ENCODE results near the gene MEF2D.

- TF ChIP-seq CTCF (IDR thresholded peaks at IDR 0.05) (no peak), POLR2A (IDR thresholded peaks at IDR 0.05) (no peak), POLR2AphosphoS5 (IDR thresholded peaks at IDR 0.05) (no peak), EP300 (IDR thresholded peaks at IDR 0.05) (no peak)
These were observed 45.7 kb upstream of the MEF2D start for GRCh38 chr1:156546267-156546666.
